B cell (primary cell): ENCODE data around the gene ACADS. TPM values are rescaled to one million over a fixed set of nuclear protein-coding genes. Genes with fewer than 3 reads are reported as not detected.

Experiments
- ATAC-seq: fragments of 200-7000 bp; cut with Tn5 transposase; one replicate; pipeline ENCODE4 v1.10.0; 2021; ENCODE audit warnings: low read depth, mild to moderate bottlenecking, moderate number of reproducible peaks, moderate library complexity
- CTCF ChIA-PET: fragments of 350-600 bp; sonication (Branson Sonifier 250); formaldehyde crosslinking; loops from one replicate; lab custom pipeline; 2021; ENCODE audit warnings: antibody characterized with exemption, inconsistent platforms; lab: Charles Lee
- POLR2A ChIA-PET: fragments of 350-600 bp; sonication (Branson Sonifier 250); formaldehyde crosslinking; loops from one replicate; lab custom pipeline; 2021; ENCODE audit warnings: antibody characterized with exemption; lab: Charles Lee
- DNase-seq: peaks from one replicate; pipeline ENCODE4 v3.0.0; 2013
- H2AFZ ChIP-seq: 2 replicates; pipeline ENCODE4 v1.6.1; 2012; ENCODE audit warnings: mild to moderate bottlenecking, low read depth, low read length; ENCODE audit not compliant: insufficient read depth, poor library complexity, severe bottlenecking
- H3K27ac ChIP-seq, 2 donors: 1 replicate in 1 of 2; 2 replicates in 1 of 2; pipeline ENCODE4 v1.5.1; 2012 to 2013; ENCODE audit warnings: low read length in 2 of 2, mild to moderate bottlenecking in 2 of 2, moderate library complexity in 1 of 2
- H3K27me3 ChIP-seq, 4 experiments: fragments of 200-600 bp in 1 of 4; sonication (generic) in 1 of 4; replicated peaks in 1 of 4; 1 replicate in 2 of 4; 2 replicates in 2 of 4; pipeline versions ENCODE4 v1.6.1 to v1.7.0; 2013 to 2016; ENCODE audit warnings: low read length in 3 of 4, mild to moderate bottlenecking in 2 of 4, mixed read lengths in 1 of 4, moderate library complexity in 1 of 4; ENCODE audit not compliant: insufficient read depth in 4 of 4, control insufficient read depth in 3 of 4; ENCODE audit errors: control extremely low read depth in 1 of 4
- H3K36me3 ChIP-seq, 2 experiments: replicated peaks in 1 of 2; 1 replicate in 1 of 2; 2 replicates in 1 of 2; pipeline versions ENCODE4 v1.6.1 to v1.7.1; 2013; ENCODE audit warnings: low read length in 1 of 2; ENCODE audit not compliant: insufficient read depth in 2 of 2, control insufficient read depth in 1 of 2; ENCODE audit errors: control extremely low read depth in 1 of 2, extremely low read depth in 1 of 2
- H3K4me1 ChIP-seq, 2 donors: fragments of 200-600 bp in 1 of 2; sonication (generic) in 1 of 2; 1 replicate in 1 of 2; 2 replicates in 1 of 2; pipeline versions ENCODE4 v1.5.1 to v1.6.1; 2013 to 2017; ENCODE audit warnings: low read length in 2 of 2; ENCODE audit not compliant: control insufficient read depth in 2 of 2, insufficient read depth in 2 of 2
- H3K4me2 ChIP-seq: replicated peaks from 2 replicates; pipeline ENCODE3; 2012; ENCODE audit warnings: mild to moderate bottlenecking, low read depth, low read length; ENCODE audit not compliant: poor library complexity, severe bottlenecking
- H3K4me3 ChIP-seq, 5 experiments: fragments of 200-600 bp in 1 of 5; sonication (generic) in 1 of 5; 1 replicate in 3 of 5; 2 replicates in 2 of 5; pipeline versions ENCODE4 v1.5.1 to v1.7.0; 2011 to 2016; ENCODE audit warnings: low read length in 4 of 5, mild to moderate bottlenecking in 4 of 5, low read depth in 2 of 5, control low read depth in 1 of 5, moderate library complexity in 1 of 5; ENCODE audit not compliant: insufficient read depth in 1 of 5; ENCODE audit errors: control extremely low read depth in 1 of 5, extremely low read depth in 1 of 5
- H3K79me2 ChIP-seq: fragments of 200-600 bp; sonication (generic); one replicate; pipeline ENCODE4 v1.6.0; 2016; ENCODE audit warnings: low read length; ENCODE audit not compliant: control insufficient read depth, insufficient read depth
- H3K9ac ChIP-seq: fragments of 200-600 bp; sonication (generic); 2 replicates; pipeline ENCODE4 v1.6.1; 2017; ENCODE audit warnings: mild to moderate bottlenecking, low read length, moderate library complexity
- H3K9me3 ChIP-seq, 3 donors: one replicate each; pipeline versions ENCODE4 v1.6.1 to v1.7.1; 2013; ENCODE audit warnings: low read length in 2 of 3; ENCODE audit not compliant: control insufficient read depth in 2 of 3, insufficient read depth in 1 of 3; ENCODE audit errors: control extremely low read depth in 1 of 3
- H4K20me1 ChIP-seq: 2 replicates; pipeline ENCODE4 v1.6.0; 2012; ENCODE audit warnings: mild to moderate bottlenecking, low read length; ENCODE audit not compliant: insufficient read depth, control insufficient read depth, poor library complexity, severe bottlenecking
- H3K27ac Mint-ChIP-seq: one replicate; pipeline ENCODE4 v1.8.0; 2021; ENCODE audit warnings: mixed read lengths
- H3K27me3 Mint-ChIP-seq: one replicate; pipeline ENCODE4 v1.8.0; 2021; ENCODE audit warnings: mixed read lengths
- H3K4me1 Mint-ChIP-seq: one replicate; pipeline ENCODE4 v1.8.0; 2021; ENCODE audit warnings: mixed read lengths
- H3K4me3 Mint-ChIP-seq: one replicate; pipeline ENCODE4 v1.8.0; 2021; ENCODE audit warnings: mixed read lengths
- H3K9me3 Mint-ChIP-seq: one replicate; pipeline ENCODE4 v1.8.0; 2022; ENCODE audit warnings: mixed read lengths; ENCODE audit not compliant: insufficient read depth
- CTCF ChIP-seq: fragments of 200-600 bp; IDR thresholded peaks from one replicate; pipeline ENCODE4 v1.8.0; 2022; ENCODE audit warnings: antibody characterized with exemption, mild to moderate bottlenecking
- EZH2 ChIP-seq: IDR thresholded peaks from 2 replicates; pipeline ENCODE4 v1.6.1; 2012; ENCODE audit warnings: borderline replicate concordance, low read depth, mild to moderate bottlenecking, moderate library complexity, low read length; ENCODE audit not compliant: insufficient read depth, poor library complexity, severe bottlenecking
- WGBS: methylation state at CpG from one replicate; pipeline ENCODE4 v1.1.5; 2013; ENCODE audit warnings: missing lambda C conversion rate; ENCODE audit not compliant: insufficient coverage; 5-methylcytosine and 5-hydroxymethylcytosine counted together
- intact Hi-C: fragments of 100-400 bp; cut with micrococcal nuclease; formaldehyde crosslinking; loops from one replicate; pipeline ENCODE4 v1.10.0; 2022
- polyA plus RNA-seq: library from polyadenylated mRNA; depleted of rRNA; stranded (reverse); fragments of >200 nt; gene quantifications from 2 replicates; pipeline ENCODE4 v1.2.3, GENCODE V29; 2012
- total RNA-seq, 2 donors: library from RNA; stranded (reverse); fragments of 120-200 nt in 1 of 2; gene quantifications; 1 replicate in 1 of 2; 2 replicates in 1 of 2; pipeline versions ENCODE4 v1.2.3 to v1.2.4, GENCODE V29; 2013 to 2022

ACADS gene
- total and polyA plus RNA-seq, 2 donors (not counting 1 experiment from before 2014, with no cell fraction given): 6.8 to 10.0 TPM

GRCh38 chr12:120758798-120759590 lies 33.4 kb downstream of the ACADS start:
- no peak for TF ChIP-seq EZH2
- TF ChIP-seq CTCF: no peak
- ATAC-seq (no peak), DNase-seq (no peak)
- no peaks in the 10 kb centered on the region for H3K79me2 ChIP-seq
- peaks cover 0 to 13% (median 12%) of the 10 kb centered on the region in 3 donors for H3K9me3 ChIP-seq
- Mint-ChIP-seq H3K27me3 (no peaks in the 10 kb centered on the region), H3K4me1 (no peaks in the 10 kb centered on the region), H3K4me3 (no peak overlapping the region), H3K27ac (no peak overlapping the region), H3K9me3 (peaks cover 5% of the 10 kb centered on the region)
- intact Hi-C loops: no loop called here
- no peaks in the 10 kb centered on the region for H3K4me1 ChIP-seq
- no peak overlapping the region for H3K4me2 ChIP-seq
- POLR2A ChIA-PET: no interaction called here
- H3K27me3 ChIP-seq: no peaks in the 10 kb centered on the region
- H2AFZ ChIP-seq: no peak overlapping the region
- CTCF ChIA-PET: interaction anchor here (1.1 kb wide), 1 partner anchor 27 kb away, joined by 3 read pairs; no protein-coding TSS in a partner anchor
- peaks cover 0 to 16% of the 10 kb centered on the region in 2 experiments for H3K36me3 ChIP-seq
- H4K20me1 ChIP-seq: no peaks in the 10 kb centered on the region
- H3K27ac ChIP-seq: no peak overlapping the region
- no peak overlapping the region for H3K9ac ChIP-seq
- 100% methylated on average over 2 of the region's 7 CpGs for WGBS
- no peak overlapping the region for H3K4me3 ChIP-seq
